HG03196 (cell line): ENCODE measurements around the gene ABCC6.
"Not testable (repeated sequence)": the region's sequence is repeated elsewhere in the genome, so short reads cannot be mapped to it uniquely, and the experiment has no call there.

Experiments used
- ATAC-seq: cut with Tn5 transposase; IDR thresholded peaks from one replicate; pipeline ENCODE4 v1.9.1; 2021; ENCODE audit not compliant: unreplicated experiment

ABCC6 gene

DNA sequence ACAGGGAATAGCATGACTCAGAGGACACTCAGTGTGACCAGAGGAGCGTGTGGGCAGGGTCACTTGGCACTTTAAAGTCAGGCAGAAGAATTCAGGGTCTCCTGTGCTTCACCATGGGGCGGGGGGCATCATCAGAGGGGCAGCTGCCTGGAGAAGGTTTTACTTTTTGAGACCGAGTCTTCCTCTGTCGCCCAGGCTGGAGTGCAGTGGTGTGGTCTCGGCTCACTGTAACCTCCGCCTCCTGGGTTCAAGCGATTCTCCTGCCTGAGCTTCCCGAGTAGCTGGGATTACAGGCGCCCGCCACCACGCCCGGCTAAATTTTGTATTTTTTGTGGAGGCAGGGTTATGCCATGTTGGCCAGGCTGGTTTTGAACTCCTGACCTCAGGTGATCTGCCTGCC, 32.3 kb downstream of the ABCC6 start:
- not testable (repeated sequence) for ATAC-seq

DNA sequence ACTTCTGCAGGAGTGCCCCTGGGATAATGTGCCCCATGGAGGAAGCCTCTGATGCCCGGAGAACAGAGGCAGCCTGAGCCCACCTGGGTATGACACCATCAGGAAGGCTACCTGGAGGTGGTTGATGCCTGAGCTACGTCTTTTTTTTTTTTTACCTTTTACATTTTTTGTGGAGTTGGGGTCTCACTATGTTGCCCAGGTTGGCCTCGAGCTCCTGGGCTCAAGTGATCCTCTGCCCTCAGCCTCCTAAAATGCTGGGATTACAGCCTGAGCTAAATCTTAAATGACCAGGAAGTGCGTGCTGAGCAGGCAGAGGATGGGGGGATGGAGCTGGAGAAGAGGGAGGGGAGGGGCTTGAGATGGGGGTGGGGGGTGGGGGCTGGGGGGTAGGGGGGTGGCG, 32.7 kb downstream of the ABCC6 start:
- ATAC-seq = no peak

DNA sequence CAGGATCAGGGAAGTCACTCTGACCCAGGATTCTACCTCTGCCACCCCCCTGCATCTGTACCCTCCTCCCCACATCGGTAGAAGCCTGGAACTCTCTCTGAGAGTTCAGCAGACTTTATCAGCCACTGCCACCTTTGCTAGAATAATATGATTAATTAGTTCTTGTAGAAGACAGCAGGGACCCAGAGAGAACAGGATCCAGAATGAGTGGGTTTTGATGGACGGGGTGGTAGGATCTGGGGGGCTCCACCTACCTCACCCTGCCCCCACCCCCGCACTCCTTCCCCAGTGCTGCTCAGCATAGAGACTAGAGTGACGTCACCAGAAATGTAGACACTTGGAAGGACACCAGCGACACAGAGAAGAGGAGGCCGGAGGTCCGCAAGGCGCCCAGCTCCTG, 33.5 kb downstream of the ABCC6 start:
- no peak for ATAC-seq

DNA sequence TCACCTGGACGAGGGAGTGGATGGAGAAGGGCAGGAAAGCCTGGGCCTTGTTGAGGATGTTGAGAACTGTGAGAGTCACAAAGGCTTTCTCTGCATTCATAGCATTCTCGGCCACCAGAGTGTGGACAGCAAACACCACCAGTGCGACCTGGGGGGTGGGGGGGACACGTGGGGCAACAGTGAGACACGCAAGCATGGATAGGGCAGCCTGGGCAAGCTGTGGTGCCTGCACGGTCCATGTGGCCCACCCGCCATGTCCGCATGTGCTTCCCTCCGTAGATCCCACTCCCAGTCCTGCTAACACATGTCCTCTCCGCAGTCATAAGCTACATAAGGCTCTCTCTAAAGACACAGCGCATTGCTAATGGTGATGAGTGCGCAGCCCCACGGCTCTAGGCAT, 34.5 kb downstream of the ABCC6 start:
- ATAC-seq = no peak

DNA sequence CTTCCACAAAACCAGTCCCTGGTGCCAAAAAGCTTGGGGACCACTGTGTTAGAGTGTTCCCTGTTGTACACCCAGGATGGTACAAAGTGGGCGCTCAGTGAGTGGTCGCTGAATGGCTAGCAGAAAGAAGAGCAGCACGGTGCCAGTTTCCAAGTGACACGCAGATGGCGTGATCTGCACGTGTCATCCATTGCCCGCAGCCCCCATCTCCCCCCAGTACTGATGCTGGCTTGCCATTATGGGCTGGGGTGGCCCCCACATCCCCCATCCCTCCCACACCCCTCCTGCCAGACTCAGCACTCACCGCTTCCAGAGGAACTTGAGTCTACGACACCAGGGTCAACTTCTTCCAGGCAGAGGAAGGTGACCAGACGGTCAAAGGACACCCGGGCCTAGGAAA, 36.5 kb downstream of the ABCC6 start:
- ATAC-seq = no peak

DNA sequence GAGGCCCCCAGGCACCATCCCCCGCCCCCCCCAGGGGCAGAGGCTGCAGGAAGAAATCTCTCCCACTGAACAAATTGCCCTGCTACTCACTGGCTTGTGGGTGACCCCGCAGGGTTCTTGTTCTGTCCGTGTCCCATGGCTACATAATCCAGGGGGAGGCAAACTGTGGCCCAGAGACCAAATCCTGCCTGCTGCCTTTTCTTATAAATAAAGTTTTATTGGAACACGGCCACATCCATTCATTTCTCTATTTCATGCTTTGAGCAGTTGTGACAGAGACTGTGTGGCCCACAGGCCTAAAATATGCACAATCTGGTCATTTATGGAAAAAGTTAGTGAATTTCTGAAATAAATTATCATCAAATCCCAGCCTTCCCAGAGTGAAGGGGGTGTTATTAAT, 38.2 kb downstream of the ABCC6 start:
- no peak for ATAC-seq

DNA sequence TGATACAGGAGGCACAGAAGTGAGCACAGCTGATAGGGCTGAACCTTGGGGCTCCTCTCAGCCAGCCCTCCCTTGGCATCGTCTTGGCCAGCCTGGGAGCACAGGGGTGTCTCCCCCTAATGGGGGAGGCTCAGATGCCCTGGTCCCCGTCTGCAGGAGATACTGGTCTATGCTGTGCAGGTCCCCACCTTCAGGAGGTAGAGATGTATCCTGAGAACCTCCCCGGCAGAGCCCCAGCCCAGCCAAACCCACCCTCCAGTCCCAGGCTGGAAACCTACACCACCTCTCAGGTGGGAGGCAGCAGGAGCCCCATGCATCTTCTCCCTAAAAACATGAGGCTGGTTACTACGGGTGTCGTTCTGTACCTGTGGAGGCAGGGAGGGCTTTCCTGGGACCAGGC, 38.7 kb downstream of the ABCC6 start:
- ATAC-seq = no peak

DNA sequence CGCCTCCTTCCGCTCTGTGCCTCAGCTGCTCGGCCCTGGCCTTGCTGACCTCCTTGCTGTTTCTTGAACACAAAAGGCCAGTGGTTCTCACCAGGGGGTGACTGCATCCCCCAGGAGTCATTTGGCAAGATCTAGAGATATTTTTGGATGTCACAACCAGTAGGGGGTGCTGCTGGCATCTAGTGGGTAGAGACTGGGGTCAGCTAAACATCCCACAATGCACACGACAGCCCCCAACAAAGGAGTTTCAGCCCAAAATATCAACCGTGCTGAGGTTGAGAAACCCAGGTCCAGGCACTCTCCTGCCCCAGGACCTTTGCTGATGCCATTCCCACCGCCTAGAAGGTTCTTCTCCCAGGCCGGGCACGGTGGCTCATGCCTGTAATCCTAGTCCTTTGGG, 39.7 kb downstream of the ABCC6 start:
- ATAC-seq = no peak

DNA sequence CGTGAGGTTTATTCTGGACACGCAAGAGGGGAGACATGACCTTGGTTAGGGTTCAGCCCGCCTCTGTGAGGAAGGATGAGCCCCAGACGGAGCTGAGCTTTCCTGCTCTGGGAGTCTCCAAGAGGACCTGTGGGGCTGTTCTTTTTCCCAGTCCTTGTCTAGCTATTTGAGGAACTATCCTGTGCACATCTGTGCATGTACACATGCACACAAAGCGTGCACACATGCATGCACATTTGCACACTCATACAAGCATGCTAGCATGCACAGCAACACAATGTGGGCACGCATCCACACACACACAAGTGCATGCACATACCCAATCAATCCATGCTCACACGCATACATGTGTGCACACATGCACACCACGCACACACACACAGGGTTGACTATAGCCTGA, 40.4 kb downstream of the ABCC6 start:
- ATAC-seq = no peak

DNA sequence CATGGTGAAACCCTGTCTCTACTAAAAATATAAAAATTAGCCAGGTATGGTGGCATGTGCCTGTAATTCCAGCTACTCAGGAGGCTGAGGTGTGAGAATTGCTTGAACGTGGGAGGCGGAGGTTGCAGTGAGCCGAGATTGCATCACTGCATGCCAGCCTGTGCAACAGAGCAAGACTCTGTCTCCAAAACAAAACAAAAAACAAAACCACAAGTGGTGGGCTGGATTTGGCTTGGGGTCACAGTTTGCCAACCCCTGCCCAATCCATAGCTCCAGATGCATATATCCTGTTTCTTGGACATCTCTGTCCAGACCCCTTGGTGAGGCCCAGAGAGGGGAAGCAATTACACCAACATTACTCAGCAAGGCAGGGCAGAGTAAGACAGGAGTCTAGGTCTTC, 41.5 kb downstream of the ABCC6 start:
- ATAC-seq = not testable (repeated sequence)

DNA sequence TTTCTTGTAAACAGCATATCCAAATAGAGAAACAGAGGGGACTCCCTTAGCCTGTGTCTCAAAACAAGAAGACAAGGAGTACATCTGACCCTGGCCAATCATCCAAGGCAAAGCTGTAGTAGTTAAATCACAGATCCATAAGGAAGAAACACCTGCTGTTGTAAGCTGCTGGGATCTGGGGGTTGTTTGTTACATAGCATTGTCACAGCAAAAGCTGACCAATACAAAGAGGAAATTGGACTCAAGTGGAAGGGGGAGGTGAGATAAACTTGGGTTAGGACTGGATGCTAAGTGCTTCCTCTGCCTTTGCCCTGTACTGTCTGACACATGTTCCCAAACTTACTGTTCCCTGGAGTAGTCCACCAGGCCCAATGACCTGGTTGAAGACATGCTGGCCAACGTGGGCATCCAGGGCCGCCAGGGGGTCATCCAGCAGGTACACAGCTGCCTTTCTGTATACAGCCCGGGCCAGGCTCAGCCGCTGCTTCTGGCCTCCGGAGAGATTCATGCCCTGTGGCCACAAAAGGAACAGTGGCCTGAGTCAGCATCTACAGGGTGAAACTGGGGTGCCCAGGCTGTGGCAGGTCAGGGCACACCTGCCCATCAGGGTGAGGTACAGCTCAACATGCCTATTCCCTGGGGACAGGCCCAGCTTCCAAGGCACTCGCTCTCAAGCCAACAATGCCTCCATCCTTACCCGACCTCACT, 44.7 kb downstream of the ABCC6 start:
- no peak for ATAC-seq

DNA sequence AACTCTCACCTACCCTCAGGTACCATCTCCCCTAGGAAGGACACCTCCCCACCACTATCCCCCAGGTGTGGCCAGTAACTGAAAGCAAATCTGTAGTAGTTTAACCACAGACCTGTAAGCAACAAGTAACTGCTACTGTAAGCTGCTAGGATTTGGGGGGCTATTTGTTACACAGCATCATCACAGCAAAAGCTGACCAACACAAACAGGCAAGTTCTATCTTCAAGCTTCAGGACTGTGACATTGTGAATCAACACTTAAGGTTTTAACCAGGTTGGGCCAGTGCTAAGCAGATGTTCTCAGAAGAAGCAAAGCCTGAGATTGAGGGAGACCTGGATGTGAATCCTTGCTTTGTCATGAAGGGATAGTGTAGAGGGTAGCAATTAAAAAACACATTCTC, 47.0 kb downstream of the ABCC6 start:
- no peak for ATAC-seq

DNA sequence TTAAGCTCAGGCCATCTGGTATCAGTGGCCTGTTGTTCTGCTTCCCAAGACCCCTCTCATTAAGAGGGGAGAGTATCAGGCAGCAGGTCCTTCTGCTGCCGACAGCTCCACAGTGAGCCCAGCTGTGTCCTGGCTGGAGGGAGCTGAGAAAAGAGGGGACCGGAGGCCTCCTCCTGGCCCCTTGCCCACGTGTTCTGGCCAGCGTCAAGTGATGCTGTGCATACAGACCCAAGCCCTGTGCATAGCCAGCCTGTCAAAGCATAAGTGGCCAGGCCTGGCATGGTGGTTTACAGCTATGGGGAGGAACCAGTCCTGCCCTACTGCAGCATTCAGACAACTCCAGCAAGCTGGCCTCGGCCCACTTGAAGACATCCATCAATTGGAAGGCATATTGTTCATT, 48.0 kb downstream of the ABCC6 start:
- ATAC-seq = no peak

DNA sequence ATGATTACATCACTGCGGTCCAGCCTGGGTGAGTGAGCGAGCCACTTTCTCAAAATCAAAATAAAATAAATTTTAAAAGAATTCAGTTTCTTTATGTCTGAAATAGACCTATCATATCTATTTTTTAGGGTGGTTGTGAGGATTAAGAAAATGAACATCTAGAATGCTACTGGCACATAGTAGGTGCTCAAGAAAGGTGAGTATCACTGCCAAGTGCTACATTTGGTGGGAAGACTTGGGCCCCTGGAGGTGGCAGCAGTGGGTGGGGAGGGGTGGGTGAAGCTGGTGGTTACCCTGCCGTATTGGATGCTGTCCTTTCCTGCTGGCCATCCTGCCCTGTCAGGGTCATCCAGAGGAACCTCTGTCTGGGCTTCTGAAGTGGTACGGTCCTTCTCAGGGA, 50.3 kb downstream of the ABCC6 start:
- ATAC-seq = no peak

DNA sequence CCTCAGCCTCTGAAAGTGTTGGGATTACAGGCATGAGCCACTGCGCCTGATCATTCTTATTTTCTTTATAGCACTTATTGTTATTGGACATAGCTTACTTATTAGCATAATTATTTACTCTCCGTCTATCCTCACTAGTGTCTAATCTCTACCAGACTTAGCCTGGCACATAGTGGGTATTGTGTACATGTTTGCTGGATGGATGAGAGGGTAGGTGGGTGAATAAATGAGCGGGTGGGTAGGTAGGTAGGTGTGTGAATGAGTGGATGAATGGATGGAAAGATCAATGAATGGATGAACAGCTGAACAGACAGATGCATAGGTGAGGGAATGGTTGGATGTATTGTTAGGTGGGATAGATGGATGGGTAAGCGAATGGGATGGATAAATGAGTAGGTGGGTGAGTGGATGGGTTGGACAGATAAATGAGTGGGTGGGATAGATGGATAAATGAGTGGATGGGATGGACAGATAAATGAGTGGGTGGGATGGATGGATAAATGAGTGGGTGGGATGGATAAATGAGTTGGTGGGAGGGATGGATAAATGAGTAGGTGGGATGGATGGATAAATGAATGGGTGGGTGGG, 51.9 kb downstream of the ABCC6 start:
- no peak for ATAC-seq

DNA sequence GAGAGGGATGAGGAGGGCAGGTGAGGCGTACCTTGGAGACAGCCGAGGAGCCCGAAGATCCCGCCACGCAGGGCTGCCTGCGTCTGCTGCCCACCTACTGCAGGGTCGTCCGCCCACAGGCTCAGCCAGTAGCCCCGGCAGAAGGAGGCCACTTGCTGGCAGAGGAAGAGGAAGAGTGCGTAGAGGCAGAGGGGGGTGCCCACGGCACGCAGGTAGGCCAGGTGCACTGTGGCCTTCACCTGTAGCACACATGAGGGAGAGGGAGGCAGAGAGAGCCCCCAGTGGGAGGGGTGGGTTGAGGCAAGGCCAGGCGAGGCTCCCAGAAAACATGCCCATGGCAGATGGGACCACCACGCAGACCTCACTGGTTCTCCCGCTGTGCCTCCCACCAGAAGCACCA, 53.7 kb downstream of the ABCC6 start:
- no peak for ATAC-seq

DNA sequence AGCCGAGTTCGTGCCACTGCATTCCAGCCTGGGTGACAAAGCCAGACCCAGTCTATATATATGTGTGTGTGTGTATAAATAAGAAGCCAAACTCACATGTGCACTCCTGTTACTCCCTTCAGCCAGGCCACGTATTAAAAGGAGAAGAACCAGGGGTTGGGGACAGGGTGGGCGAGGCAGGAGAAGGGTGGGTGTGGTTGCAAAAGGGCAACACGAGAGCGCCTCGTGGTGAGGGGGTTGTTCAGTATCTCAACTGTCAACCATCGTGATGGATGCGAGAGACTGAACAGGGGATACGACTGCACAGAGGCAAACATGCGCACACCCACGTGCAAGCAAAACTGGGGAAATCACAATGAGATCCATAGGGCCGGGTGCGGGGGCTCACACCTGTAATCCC, 54.9 kb downstream of the ABCC6 start:
- no peak for ATAC-seq

DNA sequence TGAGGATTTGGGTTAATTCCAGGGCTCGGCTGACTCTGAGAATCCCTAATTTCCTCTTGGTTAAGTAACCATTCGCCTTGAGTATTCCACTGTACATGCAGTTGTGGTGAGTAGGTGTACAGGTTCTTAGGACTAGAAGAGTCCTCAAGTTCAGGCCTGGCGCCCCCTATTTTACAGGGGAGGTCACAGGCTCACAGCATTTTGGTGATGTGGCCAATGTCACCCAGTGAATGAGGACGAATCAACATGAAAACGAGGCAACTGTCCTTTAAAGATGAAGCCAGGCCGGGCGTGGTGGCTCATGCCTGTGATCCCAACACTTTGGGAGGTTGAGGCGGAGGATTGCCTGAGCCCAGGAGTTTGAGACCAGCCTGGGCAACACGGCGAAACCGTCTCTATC, 55.4 kb downstream of the ABCC6 start:
- ATAC-seq = no peak

DNA sequence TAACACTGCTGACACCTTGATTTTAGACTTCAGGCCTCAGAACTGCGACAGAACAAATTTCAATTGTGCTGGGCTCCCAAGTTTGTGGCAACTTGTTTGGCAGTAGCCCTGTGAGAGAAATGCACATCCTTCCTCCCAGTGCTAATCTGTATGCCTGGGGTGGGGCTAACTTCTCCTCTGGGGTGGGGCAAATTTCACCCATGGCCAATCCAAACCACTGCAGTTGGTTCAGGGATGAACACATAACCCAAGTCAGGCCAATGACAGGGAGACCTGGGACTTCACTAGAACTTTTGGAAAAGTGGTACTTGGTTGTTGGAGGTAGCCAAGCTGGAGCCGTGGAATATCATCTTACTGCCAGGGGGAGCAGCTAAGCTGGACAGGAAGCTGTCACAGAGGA, 56.3 kb downstream of the ABCC6 start:
- ATAC-seq = no peak

DNA sequence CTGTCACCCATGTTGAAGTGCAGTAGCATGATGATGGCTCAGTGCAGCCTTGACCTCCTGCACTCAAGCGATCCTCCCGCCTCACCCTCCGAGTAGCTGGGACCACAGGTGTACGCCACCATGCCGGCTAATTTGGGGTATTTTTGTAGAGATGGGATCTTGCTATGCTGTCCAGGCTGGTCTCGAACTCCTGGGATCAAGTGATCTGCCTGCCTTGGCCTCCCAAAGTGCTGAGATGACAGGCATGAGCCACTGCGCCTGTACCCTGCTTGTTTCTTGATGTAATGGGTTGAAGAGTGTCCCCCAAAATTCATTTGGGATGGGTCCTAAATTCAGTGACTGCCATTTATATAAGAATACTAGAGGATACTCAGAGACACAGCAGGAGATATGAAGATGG, 57.2 kb downstream of the ABCC6 start:
- no peak for ATAC-seq

DNA sequence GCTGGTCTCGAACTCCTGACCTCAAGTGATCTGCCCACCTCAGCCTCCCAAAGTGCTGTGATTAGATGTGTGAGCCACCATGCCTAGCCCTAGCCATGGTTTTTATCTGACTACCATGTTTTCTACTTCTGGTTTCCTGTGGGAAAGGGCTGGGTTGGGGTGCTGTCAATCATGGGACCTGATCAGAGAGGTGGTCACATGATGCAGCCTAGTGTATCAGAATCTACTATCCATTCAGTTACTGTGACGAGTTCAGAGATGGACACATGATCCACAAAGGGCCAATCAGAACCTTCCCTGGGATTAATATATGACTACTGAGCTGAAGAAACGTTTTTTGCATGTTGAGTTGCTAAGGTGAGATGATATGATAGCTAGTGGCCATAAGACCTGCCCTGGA, 59.1 kb downstream of the ABCC6 start:
- no peak for ATAC-seq

DNA sequence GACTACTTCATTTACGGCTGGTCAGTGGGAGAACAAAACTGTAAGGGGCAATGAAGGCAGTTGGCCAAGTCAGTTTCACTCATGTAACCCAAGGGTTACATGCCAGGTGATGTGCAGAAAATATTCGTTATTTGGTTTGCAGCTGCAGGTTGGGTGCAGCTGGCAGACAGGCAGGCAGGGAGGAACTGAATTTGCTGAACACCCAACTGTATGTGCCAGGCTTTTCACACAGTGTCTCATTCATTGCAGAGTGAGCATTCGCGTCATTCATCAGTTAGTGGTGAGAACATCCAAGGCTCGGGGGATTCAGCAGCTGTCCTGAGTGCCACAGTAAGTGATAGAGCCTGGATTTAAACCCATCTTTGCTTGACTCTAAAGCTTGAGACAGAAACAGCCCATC, 59.7 kb downstream of the ABCC6 start:
- no peak for ATAC-seq

DNA sequence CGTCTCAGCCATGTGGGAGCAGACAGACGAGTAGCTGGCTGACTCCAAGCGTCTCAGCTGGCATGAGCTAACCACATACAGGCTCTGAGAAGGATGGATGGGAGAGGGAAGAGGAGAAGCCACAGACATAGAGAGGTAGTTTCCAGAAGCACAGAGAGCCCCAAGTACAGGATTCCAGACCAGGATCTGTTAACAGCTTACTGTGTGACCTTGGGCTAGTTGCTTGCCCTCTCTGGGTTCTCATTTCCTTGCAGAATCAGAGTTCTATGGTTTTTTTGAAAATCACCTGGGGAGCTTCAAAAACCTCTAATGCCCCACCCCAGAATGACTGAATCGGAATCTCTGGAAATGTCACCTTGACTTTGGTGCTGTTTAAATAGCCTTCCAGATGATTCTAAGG, 60.2 kb downstream of the ABCC6 start:
- ATAC-seq = no peak
